HG03571 (cell line): Measurements from ENCODE around the gene CALN1.
"Not testable (repeated sequence)": the region's sequence is repeated elsewhere in the genome, so short reads cannot be mapped to it uniquely, and the experiment has no call there.

Source experiments
- ATAC-seq: cut with Tn5 transposase; IDR thresholded peaks from one replicate; pipeline ENCODE4 v1.9.1; 2021; ENCODE audit not compliant: unreplicated experiment

CALN1 gene

DNA sequence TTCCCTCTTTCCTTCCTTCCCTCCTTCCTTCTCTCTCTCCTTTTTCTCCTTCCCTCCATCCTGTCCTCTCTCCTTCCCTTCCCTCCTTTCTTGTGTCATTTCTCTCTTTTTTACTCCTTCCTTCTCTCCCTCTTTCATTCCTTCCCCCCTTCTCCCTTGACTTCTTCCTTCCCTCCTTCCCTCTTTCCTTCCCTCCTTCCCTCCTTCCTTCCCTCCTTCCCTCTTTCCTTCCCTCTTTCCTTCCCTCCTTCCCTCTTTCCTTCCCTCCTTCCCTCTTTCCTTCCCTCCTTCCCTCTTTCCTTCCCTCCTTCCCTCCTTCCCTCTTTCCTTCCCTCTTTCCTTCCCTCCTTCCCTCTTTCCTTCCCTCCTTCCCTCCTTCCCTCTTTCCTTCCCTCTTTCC lies 203.1 kb downstream of the CALN1 start:
- not testable (repeated sequence) for ATAC-seq

DNA sequence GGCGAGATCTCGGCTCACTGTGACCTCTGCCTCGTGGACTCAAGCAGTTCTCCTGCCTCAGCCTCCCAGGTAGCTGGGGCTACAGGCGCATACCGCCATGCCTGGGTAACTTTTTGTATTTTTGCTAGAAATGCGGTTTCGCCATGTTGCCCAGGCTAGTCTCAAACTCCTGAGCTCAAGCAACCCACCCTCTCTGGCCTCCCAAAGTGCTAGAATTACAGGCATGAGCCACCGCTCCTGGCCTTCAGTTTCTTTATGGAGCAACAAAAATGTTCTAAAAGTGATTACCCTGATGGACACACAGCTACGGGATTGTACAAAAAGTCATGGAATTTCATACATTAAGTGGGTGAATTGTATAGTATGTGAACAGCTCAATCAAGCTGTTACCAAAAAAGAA lies 216.0 kb downstream of the CALN1 start:
- no peak for ATAC-seq

DNA sequence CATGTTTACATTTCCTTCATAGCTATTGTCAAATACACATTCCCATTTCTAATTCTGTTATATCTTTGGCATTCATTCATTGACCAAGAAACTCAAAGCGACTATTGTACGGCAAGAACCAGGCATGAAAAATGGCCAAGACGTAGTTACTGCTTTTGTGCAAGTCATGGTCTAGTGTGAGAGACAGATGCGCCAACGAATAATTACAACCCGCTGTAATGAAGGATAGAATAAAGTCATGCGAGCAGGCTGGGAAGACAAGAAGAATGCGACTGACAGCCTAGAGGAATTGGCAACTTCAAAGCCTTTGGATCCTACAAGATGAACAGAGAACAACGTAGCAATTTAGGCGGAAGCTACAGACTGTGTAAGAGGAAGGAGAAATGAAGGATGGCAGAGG lies 221.2 kb downstream of the CALN1 start:
- ATAC-seq, result no peak

DNA sequence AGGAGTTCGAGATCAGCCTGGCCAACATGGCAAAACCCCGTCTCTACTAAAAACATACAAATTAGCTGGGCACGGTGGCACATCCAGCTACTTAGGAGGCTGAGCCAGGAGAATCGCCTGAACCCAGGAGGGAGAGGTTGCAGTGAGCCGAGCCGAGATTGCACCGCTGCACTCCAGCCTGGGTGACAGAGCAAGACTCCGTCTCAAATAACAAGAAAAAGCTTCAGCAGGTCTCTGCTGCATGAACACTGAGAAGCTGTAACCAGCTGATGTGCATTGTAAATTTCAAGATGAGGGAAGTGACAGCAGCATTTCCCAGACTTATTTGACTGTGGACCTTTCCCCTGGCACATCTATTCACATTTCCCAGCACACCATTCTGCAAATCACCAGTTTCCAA lies 222.0 kb downstream of the CALN1 start:
- ATAC-seq, result no peak

DNA sequence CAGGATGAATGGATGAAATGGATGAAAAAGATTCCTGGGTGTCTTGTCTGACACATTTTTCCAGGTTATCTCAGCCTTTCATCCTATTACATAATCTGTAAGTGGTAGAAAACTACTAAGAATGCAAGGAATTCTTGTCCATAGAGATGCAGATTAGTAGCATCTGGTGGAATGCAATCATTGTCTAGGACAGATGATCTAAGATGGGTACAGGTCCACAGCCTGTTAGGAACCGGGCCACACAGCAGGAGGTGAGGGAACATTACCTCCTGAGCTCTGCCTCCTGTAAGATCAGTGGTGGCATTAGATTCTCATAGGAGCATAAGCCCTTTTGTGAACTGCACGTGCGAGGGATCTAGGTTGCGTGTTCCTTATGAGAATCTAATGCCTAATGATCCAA lies 225.0 kb downstream of the CALN1 start:
- ATAC-seq, result no peak

DNA sequence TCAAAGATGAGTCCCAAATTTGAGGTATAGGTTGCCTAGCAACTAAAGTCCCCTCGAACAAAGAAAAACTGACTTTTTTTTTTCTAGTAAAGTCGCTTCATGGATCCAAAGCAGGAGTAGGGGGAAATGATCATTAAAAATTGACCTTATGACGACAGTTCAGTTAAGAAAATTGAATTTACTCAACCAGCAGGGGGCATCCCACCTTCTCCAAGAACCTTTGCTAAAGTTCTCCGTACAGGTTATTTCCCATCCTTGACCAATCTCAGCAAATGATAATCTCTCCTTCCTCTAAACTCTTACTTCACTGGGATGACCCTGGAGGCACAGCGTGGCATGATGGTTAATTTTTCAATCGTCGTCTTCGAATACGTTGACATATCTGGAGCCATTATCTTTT lies 228.3 kb downstream of the CALN1 start:
- no peak for ATAC-seq

DNA sequence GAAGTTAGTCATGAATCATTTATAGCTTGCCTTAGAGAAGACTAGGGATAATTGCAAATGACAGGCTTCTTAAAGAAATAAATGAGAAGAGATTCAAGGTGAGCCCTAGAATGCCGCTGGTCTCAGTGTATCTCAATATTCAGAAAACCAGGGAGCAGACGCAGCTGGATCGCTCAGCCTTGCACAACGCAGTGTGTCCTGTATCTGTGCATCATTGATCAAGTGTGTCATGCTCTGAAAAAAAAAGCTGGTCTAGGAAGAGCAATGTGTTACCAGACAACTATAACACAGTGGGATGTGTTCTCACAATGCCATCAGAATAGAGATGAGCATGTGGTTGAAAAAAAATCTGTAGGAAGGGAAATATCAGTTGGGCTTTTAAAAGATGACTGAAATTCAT lies 230.1 kb downstream of the CALN1 start:
- no peak for ATAC-seq

DNA sequence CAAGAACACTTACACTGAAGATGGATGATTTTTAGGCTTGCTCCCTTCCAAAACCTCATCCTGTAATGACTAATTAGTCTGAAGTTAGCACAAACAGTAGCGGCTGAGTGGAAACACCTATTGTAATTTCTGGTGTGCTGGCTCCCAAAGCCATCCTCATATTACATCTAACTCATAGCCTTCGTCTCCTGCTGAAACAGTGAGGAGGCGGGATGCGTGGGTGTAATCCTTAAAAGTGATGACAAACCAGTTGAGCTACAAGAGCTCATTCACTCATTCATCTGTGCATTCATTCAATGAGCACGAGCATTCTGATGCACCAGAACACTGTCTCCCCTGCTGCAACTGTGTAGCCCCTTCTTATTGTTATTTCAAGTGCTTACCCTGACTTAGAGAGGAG lies 235.3 kb downstream of the CALN1 start:
- ATAC-seq, result no peak

DNA sequence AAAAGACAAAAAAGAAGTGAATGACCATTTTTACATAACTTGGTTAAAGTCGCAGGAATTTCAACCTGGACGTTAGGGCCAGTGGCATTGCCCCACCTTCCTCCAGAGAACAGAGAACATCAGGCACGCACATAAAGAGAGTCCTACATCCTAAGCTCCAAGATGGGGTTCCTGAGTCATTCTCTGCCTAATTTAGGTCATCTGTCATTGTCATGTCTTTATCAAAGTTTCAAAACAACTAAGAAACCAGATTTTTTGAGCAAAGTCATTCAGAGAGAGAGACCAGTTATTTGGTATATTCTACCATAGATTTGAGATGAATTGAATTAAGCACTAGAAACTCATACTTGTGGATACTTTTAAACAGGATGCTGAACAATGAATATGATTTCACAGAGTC lies 241.7 kb downstream of the CALN1 start:
- ATAC-seq, result no peak

DNA sequence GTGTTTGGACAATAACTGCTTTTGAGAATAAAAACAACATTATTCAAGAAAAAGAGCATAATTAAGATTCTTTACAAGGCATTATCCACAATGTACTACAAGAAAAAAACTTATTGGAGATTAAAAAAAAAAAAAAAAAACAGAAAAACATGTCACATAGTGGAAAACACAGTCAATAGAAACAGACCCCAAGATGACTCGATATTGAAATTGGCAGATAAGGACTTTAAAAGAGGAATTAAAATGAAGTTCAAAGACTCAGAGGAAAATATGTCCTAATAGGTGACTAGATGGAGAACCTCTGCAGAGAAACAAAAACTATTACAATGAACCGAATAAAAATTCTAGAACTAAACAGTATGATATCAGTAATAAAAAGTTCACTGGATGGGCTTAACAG lies 248.9 kb downstream of the CALN1 start:
- no peak for ATAC-seq

DNA sequence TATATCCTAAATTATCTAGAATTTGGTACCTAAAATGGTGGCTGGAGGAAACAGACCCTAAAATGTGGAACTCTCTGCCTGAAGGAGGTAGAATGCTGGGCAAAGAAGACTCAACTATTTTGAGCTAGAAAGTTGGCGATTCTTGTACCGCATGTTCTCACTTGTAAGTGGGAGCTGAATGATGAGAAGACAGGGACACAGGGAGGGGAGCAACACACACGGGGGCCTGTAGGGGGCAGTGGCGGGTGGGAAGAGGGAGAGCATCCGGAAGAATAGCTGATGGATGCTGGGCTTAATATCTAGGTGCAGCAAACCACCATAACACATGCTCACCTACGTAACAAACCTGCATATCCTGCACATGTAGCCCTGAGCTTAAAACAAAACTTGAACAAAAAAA lies 250.6 kb downstream of the CALN1 start:
- ATAC-seq, result no peak

DNA sequence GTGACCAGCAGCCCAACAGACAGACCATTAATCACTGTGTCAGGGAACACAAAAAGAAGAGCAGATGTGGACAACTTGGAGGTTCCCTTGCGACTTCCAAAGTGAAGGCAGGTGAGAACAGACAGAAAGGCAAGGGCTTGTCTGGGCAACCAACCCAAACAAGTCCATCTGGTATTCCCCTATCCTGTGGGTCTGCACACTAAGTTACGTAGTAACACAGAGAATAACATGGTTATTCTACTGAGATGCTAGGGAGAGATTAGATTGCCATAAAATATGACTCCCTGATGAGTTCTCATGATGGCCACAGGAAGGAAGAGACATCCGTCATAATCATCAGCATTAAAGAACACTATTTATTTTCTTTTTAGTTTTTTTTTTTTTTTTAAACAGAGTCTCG lies 252.2 kb downstream of the CALN1 start:
- no peak for ATAC-seq

DNA sequence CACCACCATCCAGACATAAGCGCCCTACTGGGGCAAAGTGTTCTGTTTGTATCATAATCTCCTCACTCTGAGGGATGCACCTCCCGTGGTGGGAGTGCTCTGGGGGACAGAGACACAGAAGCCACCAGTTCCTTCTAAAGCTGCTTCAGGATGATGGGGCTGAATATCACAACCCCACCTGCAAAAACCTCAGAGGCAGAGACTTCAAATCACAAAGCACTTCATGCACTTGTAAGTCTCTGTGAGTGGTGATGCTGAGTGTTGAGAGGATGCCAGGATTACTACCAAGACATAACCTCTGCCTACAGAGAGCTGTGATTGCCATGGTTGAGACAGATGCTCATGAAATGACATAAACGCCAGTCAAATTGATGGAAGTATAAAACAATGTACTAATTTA lies 255.5 kb downstream of the CALN1 start:
- no peak for ATAC-seq

DNA sequence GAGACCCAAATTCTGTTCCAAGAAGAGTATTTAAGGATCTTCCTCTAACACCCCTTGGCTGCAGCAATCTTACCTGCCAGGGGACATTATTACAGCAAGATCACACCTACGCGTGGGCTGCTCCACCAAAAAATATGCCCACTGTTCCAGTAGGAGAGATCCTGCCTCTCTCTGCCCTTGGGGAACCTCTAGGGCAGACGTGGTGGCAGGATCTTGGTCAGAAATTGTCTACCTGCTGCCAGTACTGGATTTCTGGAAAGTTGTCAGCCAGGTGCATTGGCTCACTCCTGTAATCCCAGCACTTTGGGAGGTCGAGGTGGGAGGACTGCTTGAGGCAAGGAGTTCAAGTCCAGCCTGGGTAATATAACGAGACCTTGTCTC lies 259.0 kb downstream of the CALN1 start:
- ATAC-seq, result no peak

DNA sequence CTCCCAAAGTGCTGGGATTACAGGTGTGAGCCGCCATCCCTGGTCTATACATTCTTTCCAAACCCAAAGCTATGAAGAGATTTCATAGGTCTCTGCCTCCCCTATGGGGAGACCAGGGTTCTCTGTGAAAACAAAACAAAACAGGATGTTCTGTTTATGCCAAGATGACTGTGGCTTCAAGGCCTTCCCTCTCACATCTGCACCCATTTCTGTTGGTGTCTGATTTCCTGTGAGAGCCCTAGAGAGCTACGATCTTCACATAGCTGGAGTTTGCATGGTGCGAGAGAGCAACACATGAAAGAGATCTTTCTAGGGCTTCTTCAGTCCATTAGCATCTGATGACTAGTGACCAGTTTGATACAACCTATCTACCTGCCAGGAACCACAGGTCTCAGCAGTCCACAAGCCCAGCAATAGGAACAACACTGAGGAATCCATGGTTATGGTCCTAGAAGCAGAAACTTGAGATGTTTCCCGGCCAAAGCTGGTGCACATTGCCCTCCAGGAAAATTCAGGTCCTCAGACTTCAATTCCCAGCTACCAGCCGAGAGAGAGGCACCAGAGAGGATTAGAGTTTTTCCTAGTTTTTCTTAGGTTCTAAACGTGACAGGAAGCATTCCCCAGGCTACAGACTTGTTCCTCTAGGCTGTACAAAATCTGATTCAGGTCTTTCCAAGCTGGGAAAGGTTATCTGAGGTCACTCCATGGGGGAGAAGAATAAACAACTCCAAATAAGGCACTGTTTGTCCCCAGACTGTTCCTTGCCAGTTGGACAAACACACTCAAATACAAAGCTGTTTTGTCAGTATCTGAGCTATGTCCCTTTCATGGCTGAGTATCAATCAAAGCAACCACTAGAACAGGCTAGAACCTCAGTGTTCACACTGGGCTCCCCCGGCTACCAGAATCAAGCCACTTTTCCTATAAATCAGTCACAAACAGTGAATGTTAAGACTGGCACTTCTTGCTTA lies 259.7 kb downstream of the CALN1 start:
- no peak for ATAC-seq

DNA sequence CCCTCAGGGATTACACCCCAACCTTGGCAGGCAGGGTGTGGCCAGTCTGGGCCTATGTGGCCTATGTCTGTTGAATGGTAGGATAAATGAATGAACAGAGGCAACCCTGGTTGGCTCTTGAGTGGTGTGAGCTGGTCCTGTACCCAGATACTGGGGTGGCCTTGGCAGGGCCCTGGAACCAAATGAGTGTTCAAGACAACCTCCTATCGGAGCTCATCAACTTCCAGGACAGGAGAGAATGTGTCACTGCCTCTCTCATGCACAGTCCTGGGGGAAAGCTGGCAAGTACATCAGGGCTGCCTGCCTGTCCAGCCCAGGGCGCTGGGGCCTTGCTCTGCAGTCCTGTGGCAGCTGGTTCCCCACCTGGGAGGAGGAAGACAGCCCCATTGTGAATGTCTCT lies 271.6 kb downstream of the CALN1 start:
- ATAC-seq, result no peak

DNA sequence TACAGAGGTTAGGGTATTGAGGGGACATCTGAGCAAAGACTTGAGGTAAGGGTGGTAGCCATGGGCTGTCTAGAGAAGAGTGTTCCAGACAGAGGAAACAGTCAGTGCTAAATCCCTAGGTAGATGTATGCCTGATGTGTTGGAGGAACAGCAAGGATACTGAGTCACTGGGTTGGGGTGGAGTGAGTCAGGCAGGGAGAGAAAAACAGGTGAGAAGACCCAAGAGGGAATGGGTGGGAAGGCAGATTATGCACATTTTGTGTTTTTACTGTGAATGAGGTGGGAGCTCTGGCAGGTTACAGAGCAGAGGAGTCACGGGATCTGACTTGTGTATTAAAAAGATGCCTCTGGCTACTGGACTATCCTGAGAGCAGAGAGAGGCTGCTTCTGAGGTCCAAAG lies 285.0 kb downstream of the CALN1 start:
- no peak for ATAC-seq

DNA sequence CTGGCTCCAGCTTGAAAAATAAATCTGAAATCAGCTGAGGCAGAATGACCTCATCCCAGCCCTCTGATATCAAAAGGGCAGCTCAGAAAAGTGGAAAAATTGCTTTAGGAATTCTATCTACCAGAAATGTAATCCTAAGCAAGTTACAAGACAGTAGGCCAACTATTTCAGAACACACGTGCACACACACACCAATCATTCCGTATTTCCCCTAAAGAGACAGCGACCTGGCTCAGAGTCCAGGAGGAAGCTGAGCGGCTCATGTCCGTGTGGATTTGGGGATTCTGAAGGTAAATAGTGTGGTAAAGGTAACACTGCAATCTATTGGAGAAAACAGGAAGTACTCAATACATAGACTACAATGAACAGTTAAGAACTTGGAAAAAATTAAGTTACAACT lies 288.2 kb downstream of the CALN1 start:
- ATAC-seq, result no peak

DNA sequence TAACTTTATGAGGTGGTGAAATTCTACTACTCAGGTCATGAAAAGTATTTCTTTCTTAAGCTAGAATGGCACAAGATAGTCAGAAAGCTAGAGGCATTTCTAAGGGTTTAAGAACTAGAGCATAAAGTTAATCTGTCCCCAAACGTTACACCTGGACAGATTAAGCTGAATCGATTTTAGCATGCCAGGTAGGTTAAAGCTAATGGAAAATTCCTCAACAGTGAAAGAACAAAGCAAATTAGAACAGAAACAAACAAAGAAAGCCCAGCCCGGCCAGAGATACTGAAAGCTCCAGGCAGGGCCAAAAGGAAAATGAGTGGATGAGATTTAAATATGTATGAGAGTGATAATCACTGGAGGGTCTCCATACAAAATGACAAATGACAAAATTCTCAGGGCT lies 293.8 kb downstream of the CALN1 start:
- ATAC-seq, result no peak

DNA sequence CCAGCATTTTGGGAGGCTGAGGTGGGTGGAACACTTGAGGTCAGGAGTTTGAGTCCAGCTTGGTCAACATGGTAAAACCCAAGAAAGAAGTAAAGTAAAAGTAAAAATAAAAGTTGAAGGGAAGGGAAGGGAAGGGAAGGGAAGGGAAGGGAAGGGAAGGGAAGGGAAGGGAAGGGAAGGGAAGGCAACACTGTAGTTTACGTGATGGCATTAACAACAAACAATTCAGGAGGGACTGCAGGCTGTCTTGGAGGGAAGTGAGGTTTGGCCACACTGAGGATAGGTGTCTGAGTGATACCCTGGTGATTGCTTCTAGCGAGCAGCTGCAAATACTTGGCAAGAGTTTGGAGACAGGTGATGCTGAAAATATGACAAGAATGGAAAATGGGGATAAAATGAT lies 298.0 kb downstream of the CALN1 start:
- no peak for ATAC-seq

DNA sequence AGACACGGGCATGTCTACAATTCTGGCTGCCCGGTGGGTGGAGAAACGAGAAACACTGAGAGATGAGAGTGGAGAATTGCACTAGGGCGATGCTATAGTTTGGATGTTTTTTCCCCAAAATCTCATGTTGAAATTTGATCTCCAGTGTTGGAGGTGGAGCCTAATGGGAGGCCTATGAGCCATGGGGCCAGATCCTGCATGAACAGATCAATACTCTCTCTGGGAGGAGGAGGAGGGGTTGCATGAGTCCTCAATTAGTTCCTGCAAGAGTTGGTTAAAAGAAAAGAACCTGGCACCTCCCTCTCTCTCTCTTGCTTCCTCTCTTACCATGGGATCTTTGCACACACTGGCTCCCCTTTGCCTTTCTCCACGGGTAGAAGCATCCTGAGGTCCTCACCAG lies 299.1 kb downstream of the CALN1 start:
- ATAC-seq, result no peak

DNA sequence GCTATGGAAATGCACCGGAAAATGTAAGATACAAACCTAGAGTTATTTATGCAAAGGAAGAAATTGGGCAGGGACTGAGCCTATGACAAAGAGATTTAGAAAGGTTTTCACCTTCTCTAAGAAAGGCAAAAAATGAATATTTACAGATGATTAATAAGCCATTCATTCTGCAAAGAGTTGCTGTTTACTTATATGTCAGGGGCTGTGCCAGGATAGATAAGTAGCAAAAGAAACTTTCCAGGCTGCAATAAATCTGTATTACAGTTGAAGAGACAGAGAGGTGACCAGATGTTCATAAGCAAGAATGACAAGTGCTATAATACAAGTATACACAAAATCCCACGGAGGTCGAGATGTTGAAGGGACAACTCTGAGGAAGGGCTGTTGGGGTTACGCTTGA lies 299.6 kb downstream of the CALN1 start:
- ATAC-seq, result no peak

DNA sequence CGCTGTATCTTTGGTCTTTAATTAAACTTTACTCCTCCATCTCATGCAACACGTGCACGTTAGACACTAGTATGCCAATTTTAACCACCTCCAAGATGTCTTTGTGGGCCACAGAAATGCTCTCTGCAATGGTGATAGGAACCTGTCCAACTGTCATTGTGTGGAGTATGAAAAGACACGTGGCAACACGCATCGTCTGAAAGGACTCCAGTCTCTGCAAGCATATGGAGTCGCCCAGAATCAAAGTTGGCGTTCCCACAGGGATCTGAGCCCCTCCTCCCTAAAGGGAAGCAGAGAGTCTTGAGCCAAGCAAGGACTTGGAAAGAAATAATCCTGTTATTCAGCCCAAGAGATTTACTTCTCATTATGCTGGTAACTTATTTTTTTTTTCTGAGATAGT lies 301.1 kb downstream of the CALN1 start:
- ATAC-seq, result no peak
